Glomerular visceral epithelial cell (primary cell): ENCODE measurements around the gene SIX1.

Source experiments
- DNase-seq: peaks from one replicate; pipeline ENCODE4 v3.0.0-alpha.2; 2016; ENCODE audit errors: extremely low spot score

Gene SIX1

DNA sequence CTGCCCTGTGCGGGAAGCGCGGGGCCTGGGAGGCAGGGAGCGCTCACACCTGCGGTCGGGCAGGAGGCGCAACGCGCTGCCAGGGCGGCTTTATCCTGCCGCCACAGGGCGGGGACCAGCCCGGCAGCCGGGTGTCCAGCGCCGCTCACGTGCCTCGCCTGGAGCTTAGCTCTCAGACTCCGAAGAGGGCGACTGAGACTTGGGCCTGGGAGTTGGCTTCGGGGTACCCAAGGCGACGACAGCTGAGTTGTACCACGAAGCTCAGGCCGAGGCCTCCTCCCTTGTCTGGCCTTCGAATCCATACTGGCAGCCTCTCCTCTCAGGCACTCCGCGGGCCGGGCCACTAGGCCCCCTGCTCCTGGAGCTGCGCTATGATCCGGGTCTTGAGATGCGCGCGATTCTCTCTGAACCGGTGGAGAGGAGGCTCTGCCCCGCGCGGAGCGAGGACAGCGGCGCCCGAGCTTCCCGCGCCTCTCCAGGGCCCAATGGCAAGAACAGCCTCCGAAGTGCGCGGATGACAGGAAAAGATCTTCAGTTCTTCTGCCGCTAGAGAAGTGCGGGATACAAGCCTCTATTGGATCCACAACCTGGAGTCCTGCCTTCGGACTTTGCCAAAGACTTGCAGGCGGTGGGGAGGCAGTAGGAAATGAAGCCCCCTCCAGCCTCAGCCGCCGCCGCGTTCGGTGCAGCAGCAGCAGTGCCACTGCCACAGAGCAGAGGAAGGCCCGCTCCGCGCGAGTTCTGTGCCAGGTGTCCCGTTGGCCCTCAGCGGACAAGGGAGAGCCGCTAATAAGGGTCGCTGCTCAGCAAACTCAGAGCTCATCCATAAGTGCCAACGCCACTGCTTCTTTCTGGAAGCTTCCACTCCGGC, 6.8 kb downstream of the SIX1 start:
- DNase-seq, result no peak

DNA sequence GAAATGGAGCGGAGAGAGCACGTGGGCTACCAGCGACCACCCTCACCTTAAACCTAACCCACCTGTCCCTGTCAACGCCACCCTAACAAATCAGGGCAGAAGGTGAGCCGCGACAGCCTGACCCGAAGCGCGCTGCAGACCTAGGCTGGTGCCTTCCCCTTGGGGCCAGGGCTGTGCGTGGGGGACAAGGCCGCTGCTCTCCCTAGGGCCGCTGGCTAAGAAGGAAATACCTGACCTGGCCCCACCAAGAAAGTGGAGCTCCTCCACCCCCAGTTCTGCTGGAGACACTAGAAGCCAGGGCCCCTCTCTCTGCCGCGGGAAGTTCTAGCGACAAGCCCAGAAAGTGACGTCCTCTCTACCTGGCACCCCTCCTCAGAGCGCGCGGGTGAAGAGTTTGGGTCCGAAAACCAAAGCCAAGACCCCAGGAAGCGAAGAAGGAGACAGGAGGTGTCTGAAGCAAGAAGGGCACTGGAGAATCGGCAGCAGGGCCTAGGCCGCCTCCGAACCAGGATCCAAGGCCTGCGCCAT, 7.5 kb downstream of the SIX1 start:
- no peak for DNase-seq

DNA sequence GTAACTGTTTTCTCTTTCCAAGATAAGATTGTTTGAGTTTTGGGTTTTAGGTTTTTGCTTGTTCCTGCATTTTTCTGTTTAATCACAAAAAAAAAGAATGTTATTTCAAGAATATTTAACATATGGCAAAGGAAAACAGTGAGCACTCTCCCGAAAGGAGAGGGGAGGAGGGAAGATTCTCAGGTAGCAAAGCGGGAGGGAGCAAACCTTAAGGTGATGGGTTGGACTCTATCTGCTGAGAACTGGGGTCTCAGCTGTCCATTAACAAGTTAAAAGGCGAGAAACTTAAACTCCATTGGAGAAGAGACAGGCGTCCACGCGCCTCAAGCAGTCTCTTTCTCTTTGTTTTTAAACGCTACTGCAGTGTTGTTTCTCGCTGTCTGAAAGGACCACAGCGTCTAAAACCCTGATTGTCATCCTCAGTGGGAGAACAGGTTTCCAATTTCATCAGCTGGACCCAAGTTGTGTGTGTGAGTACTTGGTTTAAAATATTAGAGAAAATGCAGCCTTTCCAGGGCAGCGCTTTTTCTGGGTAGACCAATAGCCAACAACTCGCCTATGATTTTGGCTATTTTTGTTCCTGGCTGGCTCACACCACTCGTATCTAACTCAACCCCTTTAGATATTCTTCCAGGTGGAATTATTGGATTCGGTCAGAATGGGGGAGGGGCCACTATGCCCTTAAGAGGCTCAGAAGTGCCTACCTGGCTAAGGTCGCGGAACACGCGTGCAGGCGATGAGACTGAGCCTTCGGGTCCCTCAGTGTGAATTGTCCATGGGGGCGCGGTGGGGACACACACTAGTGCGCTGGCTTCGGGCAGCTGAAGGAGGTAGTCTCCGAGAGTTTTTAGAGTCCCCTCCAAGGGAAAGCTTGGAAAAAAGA, 8.2 kb downstream of the SIX1 start:
- no peak for DNase-seq

DNA sequence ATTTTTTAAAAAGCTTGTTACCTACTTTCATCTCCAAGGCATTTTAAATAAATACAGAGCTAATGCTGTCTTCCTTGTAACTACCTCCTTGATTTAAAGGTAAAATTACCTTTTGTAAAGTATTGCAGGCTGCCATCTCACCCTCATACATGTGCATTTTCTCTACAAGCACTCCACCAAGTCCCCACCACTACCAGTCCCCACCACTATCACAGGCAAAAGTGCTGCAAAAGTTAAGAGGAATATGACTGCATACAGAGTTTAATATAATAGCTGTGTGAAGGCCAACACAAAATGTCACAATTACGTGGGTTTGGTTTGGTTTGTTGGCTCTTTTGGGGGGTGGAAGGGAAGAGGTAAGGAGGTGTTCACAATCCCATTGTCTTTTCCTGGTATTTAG, 9.6 kb downstream of the SIX1 start:
- DNase-seq, result no peak

DNA sequence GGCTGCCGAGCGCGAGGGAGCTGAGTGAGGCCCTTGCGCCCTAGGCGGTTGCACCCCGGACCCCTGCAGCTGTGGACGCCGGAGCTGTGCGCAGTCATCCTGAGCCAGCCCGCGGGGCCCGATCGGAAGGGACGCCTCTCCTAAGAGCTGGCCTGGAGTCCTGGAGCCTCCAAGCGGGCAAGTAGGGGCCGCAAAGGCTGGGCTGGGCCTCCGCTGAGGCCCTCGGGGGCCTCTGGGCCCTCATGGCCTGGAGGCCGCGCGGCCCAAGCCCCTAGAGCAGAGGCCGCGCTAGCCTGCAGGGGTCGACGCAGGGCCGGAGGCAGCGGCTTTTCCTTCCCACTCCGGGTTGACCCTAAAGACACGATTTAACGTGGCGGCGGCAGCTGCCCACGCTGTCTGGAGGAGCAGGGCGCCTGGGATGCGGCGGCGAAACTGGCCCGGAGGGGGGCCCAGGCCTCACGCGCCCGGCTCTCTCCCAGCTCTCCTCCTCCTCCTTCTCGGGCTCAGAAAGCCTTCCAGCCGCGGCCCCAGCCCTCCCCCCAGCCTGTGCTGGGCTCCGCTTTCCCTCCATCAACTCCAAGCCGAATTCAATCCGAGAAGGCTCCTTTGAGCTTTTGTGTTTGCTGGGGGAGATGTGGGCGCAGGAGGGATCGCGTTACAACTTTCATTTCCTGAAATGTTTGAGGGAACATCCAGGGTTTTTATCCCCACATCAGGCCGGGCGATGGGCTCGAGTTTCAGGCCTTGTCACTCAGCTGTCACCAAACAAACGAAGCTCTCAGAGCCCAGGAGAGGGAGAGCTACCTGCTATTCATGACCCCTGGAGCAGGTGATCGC, 11.6 kb downstream of the SIX1 start:
- DNase-seq, result no peak

DNA sequence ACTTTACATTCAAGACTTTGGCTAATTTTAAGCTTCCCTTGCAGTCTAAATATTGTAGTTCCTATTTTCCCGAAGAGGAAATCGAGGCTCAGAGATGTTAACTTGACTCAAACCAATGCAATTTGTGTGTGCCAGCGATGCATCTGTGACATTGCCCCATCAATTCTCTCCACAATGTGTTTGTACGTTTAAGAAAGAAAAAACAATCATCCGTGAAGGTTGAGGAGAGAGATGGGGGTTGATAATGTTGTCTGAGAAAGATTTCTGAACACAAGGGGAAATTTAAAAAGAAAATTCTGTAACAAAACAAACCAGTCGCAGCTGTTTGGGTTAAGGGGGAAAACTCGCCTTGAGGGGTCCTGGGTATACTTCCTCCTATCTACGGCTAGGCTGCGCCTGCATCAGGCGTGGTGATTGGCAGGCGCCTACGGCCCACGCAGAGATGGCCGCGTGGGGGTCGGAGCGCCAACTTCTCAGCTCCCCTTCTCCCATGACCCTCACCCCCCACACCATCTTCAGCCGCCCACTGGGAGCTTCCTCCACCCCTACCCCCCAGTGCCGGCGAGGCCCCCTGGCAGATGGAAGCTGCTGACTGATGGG, 12.3 kb downstream of the SIX1 start:
- DNase-seq, result no peak

DNA sequence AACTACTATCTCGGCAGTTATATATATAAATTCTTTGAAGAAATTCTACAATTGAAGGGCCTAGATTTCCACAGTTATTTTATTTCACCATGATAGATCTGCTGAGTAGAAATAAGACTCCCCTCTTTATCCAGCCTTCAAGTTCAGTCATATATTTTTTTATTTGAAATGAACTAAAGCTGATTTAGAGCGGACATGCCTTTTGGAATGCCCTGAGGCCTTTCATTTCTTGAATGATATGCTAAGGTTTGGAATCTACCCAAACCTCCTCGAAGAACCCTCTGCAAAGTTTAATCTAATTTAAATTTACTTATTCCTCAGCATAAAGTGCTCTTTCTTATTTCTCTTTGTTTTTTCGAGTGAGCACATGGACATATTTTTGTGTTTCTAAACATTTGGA, 15.1 kb downstream of the SIX1 start:
- DNase-seq, result no peak

DNA sequence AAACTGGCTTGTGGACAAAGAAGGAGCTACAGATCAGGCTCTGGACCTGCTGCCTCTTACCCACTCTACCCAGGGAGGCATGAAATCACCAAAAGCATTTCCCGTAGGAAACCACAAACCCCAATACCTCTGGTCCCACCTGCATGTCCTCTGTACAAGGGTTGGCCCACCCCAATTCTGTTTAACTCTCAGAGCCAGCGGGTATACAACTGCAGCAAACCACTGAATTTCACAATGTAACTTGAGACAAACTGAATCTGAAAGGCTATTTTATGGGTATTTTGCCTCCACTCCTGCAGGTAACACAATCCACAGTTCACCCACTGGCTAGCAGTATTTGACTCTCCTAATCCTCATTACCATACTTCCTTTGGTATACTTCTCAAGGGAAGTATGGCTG, 16.5 kb downstream of the SIX1 start:
- DNase-seq, result no peak

DNA sequence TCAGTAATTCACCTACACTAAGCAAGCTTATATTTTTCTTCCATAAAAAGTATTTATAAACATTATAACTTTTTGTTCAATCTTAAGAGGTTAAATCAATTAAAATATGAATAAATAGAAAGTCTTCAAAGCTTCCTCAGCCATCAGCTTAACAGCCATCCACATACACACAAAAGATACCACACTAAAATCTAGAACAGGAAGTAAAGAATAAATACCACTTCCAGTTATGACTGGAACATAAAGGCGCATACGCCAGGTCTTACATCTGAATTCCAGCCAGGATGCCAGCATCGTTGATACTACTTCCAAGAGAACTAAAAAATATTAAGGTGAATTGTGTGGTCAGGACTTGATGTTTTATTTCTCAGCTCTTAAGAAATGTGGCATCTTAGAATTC, 17.0 kb downstream of the SIX1 start:
- no peak for DNase-seq

DNA sequence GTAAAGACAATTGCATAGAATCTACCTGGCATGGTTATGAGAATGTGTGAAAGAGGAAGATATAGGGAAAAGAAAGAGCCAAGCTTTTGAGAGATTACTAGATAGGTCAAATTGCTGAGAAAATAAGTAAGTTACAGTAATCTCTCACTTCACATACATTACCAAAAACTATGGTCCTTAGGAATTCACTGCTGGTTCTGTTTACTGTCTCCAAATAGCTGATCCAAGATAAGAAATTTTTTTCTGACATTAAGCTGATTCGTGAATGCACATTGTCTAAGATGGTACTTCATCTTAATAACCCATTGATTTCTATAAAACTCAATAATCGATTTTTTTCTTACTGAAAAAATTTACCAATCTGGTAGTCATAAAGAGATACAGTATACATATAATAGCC, 17.4 kb downstream of the SIX1 start:
- DNase-seq, result no peak

DNA sequence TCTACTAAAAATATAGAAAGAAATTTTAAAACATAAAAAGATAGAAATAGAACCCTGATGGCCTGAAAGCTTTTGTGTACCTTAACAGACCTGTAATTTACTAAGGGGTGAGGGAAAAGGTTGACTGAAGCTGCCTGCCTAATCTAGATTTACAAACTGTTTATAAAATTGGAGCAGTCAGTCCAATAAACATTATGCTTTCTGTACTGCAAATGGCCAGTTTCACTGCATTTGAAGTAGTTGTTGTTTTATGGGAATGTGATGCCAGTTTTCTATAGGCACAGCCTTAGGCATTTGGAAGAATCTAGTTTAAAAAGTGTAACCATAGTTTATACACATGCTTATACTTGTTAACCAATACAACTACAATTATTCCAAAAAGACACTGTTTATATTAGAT, 19.1 kb downstream of the SIX1 start:
- no peak for DNase-seq

DNA sequence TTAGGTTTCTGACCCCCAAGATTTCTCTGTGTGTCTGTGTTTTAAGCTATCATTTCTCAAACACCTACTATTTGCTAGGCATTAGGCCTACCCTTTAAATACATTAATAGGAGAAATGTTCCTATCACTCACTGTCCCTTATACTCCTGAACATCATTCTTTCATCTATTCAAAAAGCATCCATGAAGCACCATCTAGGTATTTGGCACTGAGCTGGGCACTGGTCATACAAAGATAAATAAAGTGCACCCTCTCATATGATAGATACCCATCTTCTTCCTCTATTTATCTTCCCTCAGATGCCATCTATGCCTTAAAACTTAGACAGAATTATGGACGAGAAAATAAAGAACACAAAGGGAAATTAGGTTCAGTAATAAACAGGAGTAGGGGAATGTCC, 20.4 kb downstream of the SIX1 start:
- DNase-seq, result no peak

DNA sequence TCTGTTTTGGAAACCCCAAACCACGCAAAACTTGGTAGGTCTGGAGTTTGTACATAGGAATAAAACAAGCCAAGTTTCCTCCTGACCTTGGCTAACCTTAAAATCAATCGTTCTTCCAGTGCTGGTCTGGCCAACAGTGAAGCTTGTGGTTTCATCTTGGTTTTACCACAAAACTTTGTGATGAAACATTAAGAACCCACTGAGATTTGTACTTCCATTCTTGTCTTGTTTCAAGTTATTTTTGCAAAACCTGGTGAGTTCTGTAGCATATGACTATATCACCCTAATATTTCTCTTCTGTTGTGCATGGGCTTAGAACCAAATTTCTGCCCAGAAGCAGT, 26.4 kb downstream of the SIX1 start:
- peak; percentile 51 for DNase-seq

DNA sequence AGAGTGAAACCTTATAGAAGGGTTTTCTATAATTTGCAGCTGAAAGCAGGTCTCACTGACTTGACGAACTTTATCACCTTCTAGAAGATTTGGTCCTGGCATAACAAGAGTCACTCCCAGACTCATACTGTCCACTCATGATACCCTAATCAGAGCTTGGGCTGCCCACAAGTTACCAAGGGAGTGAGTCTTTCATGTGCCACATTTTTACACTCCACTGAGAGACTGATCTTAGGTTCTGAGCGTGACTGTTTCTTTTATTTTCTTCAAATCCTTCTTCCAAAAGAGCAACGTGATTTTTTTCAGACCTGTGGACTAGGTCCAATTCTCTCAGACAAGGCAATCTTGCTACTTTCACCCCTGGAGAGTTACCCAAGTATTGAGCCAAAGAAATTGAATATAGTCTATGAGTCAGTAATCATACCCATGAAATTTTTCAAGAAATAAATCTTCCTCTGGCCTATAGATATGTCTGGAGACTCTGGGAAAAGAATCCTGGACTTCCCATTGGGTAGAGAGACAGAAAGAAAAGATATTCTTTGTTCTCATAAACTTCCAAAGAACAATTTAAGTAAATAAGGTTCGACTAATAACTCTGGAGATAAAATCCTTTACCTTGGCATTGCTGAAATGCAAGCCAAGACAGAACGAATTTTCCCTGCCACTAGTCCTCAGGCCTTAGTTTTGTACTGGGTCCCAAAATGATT, 26.9 kb downstream of the SIX1 start:
- no peak for DNase-seq

DNA sequence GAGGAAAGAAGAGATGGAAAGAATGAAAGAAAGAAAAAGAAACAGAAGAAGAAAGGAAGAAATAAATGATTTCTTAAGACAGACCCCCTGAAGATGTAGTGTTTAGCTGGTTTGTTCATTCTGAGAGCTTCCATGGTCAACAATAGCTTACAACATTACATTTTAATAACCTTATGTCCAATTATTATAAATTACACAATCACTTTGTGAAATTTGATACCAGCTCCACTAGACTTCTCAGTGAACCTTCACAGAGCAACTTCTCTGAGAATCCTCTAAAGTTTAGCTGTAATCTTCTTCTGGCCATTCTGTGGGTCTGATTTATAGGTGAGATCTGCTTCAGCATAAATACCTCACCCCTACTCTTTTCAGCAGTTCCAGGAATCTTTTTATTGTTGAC, 27.9 kb downstream of the SIX1 start:
- DNase-seq, result no peak

DNA sequence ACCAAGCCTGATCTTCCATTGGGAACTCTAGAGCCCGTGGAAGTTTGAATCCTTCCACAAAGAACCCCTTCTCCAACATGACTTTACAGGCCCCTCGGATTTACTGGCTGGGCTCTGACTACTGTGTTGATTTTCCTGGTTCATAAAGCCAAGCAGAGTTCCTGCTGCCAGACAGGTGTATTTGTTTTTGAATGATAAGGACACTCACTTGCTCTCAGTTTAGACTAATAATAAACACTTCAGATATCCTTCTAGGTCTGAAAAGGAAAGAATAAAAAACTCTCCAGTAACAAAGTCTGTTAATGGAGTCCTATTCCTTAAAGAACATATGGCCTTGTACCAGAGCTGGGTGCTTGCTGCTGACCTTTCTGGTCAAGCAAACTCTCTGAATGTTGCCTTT, 31.0 kb downstream of the SIX1 start:
- DNase-seq, result no peak

DNA sequence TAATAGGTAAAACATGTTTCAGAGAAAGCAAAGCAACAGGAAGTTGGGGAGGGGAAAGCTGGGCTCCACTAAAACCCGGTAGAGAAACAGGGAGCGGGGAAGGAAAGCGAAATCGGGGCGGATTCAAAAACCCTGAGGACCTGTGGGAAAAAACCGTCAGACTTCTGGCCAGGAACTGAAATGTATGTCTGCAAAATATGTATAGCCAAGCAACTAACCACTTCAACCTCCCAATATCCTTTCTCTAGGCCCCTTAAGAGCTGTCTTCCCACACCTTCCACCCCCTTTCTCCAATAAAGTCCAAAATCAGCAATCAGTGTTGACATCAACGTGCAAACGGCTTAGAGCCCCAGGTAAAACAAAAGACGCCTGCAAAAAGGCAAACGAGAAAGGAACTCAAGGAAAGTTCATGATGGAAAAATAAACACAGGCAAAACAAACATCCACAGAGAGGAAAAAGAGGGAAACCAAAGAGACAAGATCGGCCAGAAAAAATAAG, 32.8 kb downstream of the SIX1 start:
- DNase-seq, result no peak

DNA sequence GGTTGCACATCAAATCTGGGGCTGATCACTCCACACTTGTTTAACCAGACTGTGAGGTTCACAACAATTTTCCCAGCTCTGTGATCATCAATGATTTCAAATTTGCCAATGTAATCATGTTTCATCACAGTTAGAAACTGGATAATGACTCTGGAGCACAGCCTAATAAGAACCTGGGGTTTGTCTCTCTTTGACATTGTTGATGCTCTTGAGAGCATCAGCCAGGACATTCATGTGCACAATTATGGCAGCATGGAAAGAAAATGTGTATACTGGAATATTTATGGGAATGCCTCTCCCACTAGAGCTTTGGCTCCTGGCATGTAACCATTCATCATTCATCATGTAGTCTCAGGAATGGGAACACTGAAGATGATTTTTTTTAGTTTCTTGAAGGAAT, 47.0 kb downstream of the SIX1 start:
- DNase-seq, result no peak

DNA sequence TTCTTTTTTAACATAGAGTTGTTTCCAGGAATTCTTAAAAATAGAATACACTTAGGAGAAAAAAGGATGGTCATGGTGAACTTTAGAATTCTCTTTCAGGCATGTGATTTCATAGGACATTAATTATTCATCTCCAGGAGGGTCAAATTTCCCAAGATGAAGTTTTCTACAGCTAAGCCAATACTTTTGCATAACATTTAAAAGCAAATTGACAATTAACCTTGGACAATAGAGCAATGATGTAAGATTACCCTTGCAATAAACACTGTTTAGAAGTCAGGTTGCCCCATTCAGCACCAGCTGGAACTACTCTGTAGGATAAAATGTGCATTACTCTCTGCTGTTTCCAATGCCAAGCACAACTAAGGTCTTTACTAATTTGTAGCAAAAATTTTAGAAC, 49.5 kb downstream of the SIX1 start:
- DNase-seq, result no peak

DNA sequence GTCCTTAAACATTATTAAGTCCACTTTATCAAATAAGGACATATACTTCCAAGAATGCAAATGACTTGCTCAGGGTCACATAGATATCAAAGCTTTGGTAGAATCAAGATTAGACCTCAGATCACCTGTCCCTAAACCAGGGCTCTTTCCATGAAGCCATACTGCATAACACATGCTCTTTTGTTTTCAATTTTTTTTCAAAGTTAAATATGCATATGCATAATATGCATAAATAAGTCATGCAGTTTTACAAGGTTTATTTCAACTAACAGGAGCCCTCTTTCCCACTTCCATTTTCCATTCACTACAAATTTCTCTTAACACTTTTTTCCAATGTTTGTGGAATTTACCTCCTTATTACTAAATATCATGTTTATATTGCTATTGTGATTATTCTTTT, 53.1 kb downstream of the SIX1 start:
- no peak for DNase-seq

DNA sequence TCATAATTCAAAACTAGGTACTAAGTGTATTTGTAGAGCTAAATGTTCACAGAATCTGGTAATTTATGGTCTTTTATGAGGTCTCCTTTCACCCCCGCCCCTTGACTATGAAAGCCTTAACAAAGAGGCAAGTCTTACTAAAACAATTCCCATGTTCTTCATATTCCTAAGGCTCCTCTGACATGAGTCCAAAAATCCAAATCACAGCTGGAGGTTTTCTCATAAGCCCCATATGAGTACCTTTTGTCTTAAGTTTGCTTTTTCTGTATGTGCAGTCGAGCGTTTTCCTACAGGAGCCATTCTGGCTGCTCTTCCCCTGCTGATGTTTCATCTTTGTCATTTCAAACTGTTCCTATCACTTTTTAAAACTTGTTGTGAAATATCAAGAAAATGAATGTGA, 55.2 kb downstream of the SIX1 start:
- no peak for DNase-seq
